Stimulated activated naive CD8-positive, alpha-beta T cell treated with anti-CD3 and anti-CD28 coated beads, Interleukin-15, Interleukin-2, amounts not matched to agents 100 U/mL and 50 U/mL, for 24 hours (primary cell): ENCODE measurements around the gene C12orf43.
"Not testable (repeated sequence)": the region's sequence is repeated elsewhere in the genome, so short reads cannot be mapped to it uniquely, and the experiment has no call there.

ENCODE experiments used
- ATAC-seq: fragments of 150-1000 bp; cut with Tn5 transposase; one replicate; pipeline ENCODE4 v1.10.0; 2021
- DNase-seq: peaks from one replicate; pipeline ENCODE4 v3.0.0; 2021

C12orf43 gene

GRCh38 chr12:121015825-121016766 lies at the start of gene C12orf43:
Gene C12orf43 (minus strand): TSS chr12:121016487. CDS start chr12:121016474, 13 bp downstream.
- peak; percentile 92 for DNase-seq
- peak; percentile 99 for ATAC-seq

GRCh38 chr12:121065345-121065744 lies 49.1 kb upstream of the C12orf43 start:
- no peak for ATAC-seq

GRCh38 chr12:121064586-121064985 lies 48.3 kb upstream of the C12orf43 start:
- not testable (repeated sequence) for DNase-seq, ATAC-seq

More at GRCh38 chr12:121065345-121065744, 49.1 kb upstream of the C12orf43 start:
- DNase-seq = no peak

- ATAC-seq (no peak), DNase-seq (no peak)
Measured at GRCh38 chr12:121064116-121064515, 47.8 kb upstream of the C12orf43 start.

- DNase-seq = no peak
- ATAC-seq = no peak
Measured at GRCh38 chr12:121062391-121063045, 46.2 kb upstream of the C12orf43 start.

GRCh38 chr12:121061831-121062230 lies 45.5 kb upstream of the C12orf43 start:
- DNase-seq = no peak
- ATAC-seq = no peak

- DNase-seq = peak; percentile 55
- peak; percentile 87 for ATAC-seq
Measured at GRCh38 chr12:121060149-121061001, 44.1 kb upstream of the C12orf43 start.

- DNase-seq = no peak
- ATAC-seq = no peak
Measured at GRCh38 chr12:121059031-121059898, 43.0 kb upstream of the C12orf43 start.

- DNase-seq (no peak), ATAC-seq (no peak)
Measured at GRCh38 chr12:121057794-121058193, 41.5 kb upstream of the C12orf43 start.

- no peak for ATAC-seq
- no peak for DNase-seq
Measured at GRCh38 chr12:121053706-121054105, 37.4 kb upstream of the C12orf43 start.

GRCh38 chr12:121050725-121051124 lies 34.4 kb upstream of the C12orf43 start:
- no peak for ATAC-seq
- no peak for DNase-seq

- ATAC-seq (no peak), DNase-seq (no peak)
Measured at GRCh38 chr12:121048442-121048841, 32.2 kb upstream of the C12orf43 start.

GRCh38 chr12:121047400-121047799 lies 31.1 kb upstream of the C12orf43 start:
- not testable (repeated sequence) for DNase-seq, ATAC-seq

GRCh38 chr12:121043067-121043466 lies 26.8 kb upstream of the C12orf43 start:
- ATAC-seq (no peak), DNase-seq (no peak)

- DNase-seq (peak; percentile 61), ATAC-seq (peak; percentile 63)
Measured at GRCh38 chr12:121038861-121039668, 22.8 kb upstream of the C12orf43 start, which contains the start of gene OASL. Gene OASL (minus strand): TSS chr12:121039246. CDS start chr12:121038971, 275 bp downstream.

GRCh38 chr12:121036810-121037326 lies 20.6 kb upstream of the C12orf43 start:
- peak; percentile 48 for DNase-seq
- peak; percentile 64 for ATAC-seq

- no peak for DNase-seq
- ATAC-seq = no peak
Measured at GRCh38 chr12:121034616-121035305, 18.5 kb upstream of the C12orf43 start.

- ATAC-seq = peak; percentile 85
- peak; percentile 49 for DNase-seq
Measured at GRCh38 chr12:121033625-121034349, 17.5 kb upstream of the C12orf43 start.
